Endometrial microvascular endothelial cells (primary cell): ENCODE data around the gene CYP4F12. TPM values are rescaled to one million over a fixed set of nuclear protein-coding genes. Genes with fewer than 3 reads are reported as not detected.

Source experiments
- in situ Hi-C: cut with HindIII; loops from 2 replicates; pipeline ENCODE4 v1.10.0; 2017; ENCODE audit warnings: low sequenced_read_pairs, low pct_unique_long_range_greater_than_20kb; ENCODE audit errors: inconsistent ontology term
- total RNA-seq: library from RNA; depleted of rRNA; stranded (reverse); fragments of >200 nt; gene quantifications from one replicate; pipeline ENCODE4 v1.2.3, GENCODE V29; 2015; ENCODE audit errors: inconsistent ontology term

The CYP4F12 gene
- total RNA-seq, 1 donor from 2014 or later = not detected

DNA sequence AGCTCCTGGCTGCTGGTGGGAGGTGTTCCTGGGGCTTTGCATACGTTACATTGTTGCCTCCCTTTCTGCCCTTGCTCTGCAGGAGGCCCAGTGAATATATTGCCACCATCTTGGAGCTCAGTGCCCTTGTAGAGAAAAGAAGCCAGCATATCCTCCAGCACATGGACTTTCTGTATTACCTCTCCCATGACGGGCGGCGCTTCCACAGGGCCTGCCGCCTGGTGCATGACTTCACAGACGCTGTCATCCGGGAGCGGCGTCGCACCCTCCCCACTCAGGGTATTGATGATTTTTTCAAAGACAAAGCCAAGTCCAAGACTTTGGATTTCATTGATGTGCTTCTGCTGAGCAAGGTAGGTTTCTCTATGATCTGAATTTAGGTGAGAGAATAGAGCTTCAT is 10.5 kb downstream of the CYP4F12 start:
- in situ Hi-C loops = no loop called here

- in situ Hi-C loops = no loop called here
Measured at GRCh38 chr19:15684828-15685227, 11.9 kb downstream of the CYP4F12 start.

DNA sequence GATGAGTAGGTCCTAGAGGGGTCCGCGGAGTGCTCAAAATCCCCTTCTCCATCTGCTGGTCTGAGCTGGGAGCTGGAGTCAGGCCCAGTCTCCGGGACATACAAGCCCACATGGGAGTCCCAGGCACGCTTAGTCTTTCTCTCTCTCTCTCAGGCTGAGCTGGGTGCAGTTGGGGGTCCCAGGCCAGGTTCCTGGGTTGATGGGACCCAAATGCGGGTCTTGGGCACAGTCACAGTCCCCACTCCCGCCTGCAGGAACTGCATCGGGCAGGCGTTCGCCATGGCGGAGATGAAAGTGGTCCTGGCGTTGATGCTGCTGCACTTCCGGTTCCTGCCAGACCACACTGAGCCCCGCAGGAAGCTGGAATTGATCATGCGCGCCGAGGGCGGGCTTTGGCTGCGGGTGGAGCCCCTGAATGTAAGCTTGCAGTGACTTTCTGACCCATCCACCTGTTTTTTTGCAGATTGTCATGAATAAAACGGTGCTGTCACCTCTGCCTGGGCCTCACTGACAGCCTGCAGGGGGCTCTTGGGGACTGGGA is 23.8 kb downstream of the CYP4F12 start:
- in situ Hi-C loops = no loop called here

DNA sequence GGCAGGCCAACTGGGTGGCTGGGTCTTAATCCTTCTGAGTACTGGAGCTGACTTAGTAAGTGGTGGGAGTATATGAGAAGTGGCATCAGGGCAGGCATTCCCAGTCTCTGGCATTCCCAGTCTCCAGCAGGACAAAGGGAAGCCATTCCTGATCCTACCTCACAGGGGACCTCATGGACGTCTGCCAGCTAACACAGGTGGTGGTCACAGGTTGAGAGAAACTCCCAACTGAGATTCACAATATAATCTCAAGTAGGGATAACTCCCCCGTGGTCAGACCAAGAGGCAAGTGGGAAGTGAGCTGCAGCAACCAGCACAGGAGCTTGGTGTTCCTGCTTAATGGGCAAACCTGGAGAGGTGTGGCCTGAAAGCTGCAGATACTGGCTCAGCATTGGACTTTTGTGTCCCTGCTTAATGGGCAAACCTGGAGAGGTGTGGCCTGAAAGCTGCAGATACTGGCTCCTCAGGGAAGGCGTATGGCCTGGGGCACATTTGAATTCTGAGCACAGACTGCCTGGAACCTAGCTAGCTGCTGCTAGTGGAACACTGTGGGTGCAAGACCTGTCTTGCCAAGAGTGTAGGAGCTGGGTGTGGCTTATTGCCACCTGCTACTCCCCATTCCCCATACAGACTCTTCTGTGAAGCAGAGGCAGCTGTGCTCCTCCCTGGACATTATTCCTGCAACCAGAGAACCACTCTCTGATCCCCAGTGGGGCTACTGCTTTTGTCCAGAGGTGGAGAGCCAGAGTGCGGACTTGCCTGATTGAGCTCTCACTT is 29.1 kb downstream of the CYP4F12 start:
- in situ Hi-C loops = no loop called here

GRCh38 chr19:15702534-15702930 is 29.6 kb downstream of the CYP4F12 start:
- in situ Hi-C loops = no loop called here

DNA sequence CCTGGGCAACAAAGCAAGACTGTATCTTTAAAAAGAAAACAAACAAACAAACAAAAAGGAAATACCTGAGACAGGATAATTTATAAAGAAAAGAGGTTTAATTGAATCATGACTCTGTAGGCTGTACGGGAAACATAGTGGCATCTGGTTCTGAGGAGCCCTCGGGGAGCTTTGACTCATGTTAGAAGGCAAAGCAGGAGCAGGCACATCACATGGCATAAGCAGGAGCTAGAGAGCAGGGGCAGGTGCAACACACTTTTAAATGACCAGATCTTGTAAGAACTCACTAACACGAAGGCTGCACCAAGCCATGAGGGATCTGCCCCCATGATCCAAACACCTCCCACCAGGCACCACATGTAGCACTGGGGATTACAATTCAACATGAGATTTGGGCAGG is 41.8 kb downstream of the CYP4F12 start:
- in situ Hi-C loops = no loop called here

- in situ Hi-C loops = no loop called here
Measured at GRCh38 chr19:15715642-15716041, 42.8 kb downstream of the CYP4F12 start.

DNA sequence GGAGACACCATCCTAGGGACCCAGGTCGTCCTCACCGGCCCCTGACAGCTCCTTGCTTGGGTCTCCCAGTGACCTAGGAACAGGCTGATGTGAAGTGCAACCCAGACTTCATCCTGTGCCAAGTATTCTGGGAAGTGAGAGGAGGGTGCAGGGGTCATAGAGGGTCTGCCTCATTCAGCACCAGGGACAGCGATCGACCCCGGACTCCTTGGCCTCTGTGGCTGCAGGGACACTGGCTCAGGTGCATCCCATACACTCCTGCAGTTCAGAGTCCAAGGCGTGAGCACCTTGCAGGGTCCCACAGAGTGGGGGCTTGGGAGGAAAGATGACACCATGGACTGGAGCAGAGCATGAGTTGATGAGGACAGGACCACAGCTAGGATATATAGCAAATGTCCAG is 44.9 kb downstream of the CYP4F12 start:
- in situ Hi-C loops = no loop called here

GRCh38 chr19:15721268-15721667 is 48.4 kb downstream of the CYP4F12 start:
- in situ Hi-C loops = no loop called here

GRCh38 chr19:15722956-15723355 is 50.1 kb downstream of the CYP4F12 start:
- in situ Hi-C loops = no loop called here

- in situ Hi-C loops = no loop called here
Measured at GRCh38 chr19:15727724-15728123, 54.8 kb downstream of the CYP4F12 start, which contains the start of gene OR10H2. OR10H2 (plus strand) TSS chr19:15728024; CDS start chr19:15728044, 20 bp downstream.

DNA sequence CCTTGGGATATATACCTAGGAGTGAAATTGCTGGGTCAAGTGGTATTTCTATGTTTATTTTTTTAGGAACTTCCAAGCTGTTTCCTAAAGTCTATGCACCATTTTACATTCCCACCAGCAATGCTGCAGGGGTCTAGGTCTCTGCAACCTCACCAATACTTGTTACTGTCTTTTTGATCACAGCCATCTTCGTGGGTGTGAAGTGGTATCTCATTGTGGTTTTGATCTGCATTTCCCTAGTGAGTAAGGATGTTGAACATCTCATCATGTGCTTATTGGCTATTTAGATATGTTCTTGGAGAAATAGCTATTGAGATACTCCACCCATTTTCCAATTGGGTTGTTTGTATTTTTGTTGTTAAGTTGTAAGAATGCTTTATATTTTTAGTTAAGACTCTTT is 57.7 kb downstream of the CYP4F12 start:
- in situ Hi-C loops = no loop called here

- in situ Hi-C loops = no loop called here
Measured at GRCh38 chr19:15732388-15732787, 59.5 kb downstream of the CYP4F12 start.

DNA sequence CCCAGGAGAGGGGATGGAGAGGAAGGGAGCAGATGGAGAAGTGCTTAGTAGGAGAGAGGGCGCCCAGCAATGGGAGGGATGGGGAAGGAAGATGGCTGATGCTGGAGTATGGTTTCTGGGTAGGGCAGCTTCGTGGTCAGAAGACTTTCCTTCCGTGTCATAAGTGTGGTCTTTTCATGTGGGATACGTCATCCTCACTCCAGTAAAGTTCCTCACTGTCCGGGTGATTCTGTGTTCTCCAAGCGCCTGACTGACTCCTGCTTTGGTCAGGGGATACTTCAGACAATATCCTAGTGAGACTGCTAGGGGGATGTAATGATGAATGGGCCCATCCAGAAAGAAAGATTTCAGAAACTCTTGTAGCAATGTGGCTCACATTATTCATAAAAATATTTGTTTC is 61.0 kb downstream of the CYP4F12 start:
- in situ Hi-C loops = no loop called here

GRCh38 chr19:15737722-15738121 is 64.8 kb downstream of the CYP4F12 start, which contains the start of gene OR10H3:
OR10H3 (plus strand) TSS chr19:15737985; CDS start chr19:15741393, 3,408 bp downstream.
- in situ Hi-C loops = no loop called here

GRCh38 chr19:15740785-15741184 is 67.9 kb downstream of the CYP4F12 start:
- in situ Hi-C loops = no loop called here

Other genes starting within 250 kb of the CYP4F12 start
- gene WIZ, start 223.1 kb upstream of the CYP4F12 start, total RNA-seq = 46.6 TPM
- 30.0 TPM for gene RASAL3, start 208.5 kb upstream of the CYP4F12 start, total RNA-seq
- gene PGLYRP2, start 193.6 kb upstream of the CYP4F12 start, total RNA-seq = not detected
- gene CYP4F22, start 164.6 kb upstream of the CYP4F12 start, total RNA-seq = not detected
- gene CYP4F8, start 57.9 kb upstream of the CYP4F12 start, total RNA-seq = not detected
- not detected for gene CYP4F3, start 32.2 kb upstream of the CYP4F12 start, total RNA-seq
- not detected for gene OR10H2, start 54.9 kb downstream of the CYP4F12 start, total RNA-seq
- gene OR10H3, start 64.9 kb downstream of the CYP4F12 start, total RNA-seq = not detected
- not detected for gene OR10H5, start 114.6 kb downstream of the CYP4F12 start, total RNA-seq
- not detected for gene OR10H1, start 142.6 kb downstream of the CYP4F12 start, total RNA-seq
- not detected for gene CYP4F2, start 225.0 kb downstream of the CYP4F12 start, total RNA-seq